ENCODE results near the gene DNAJC5. TPM values are rescaled to one million over a fixed set of nuclear protein-coding genes. Genes with fewer than 3 reads are reported as not detected.

Gene DNAJC5
- total and polyA plus RNA-seq, 2 experiments from 2014 or later = 7.1 to 33.5 TPM

- TF ChIP-seq ZNF462 (CRISPR knock-in tag; IDR thresholded peaks at IDR 0.05) = no peak
- no peak for TF ChIP-seq EZH2 (IDR thresholded peaks at IDR 0.05; ENCODE audit: low read depth, unreplicated experiment)
- no peak for TF ChIP-seq POLR2AphosphoS5 (IDR thresholded peaks at IDR 0.05; ENCODE audit: low read depth)
- TF ChIP-seq CREB1 (CRISPR knock-in tag; IDR thresholded peaks at IDR 0.05; ENCODE audit: low read depth) = no peak
- no peak for TF ChIP-seq STAT1 (IDR thresholded peaks at IDR 0.05; ENCODE audit: unreplicated experiment)
- no peak for TF ChIP-seq ETS1 (IDR thresholded peaks at IDR 0.05)
- no peak for TF ChIP-seq EZH2phosphoT487 (IDR thresholded peaks at IDR 0.05; ENCODE audit: unreplicated experiment)
- TF ChIP-seq ZNF114 (CRISPR knock-in tag; IDR thresholded peaks at IDR 0.05) = no peak
- TF ChIP-seq JUNB (IDR thresholded peaks at IDR 0.05; ENCODE audit: unreplicated experiment) = no peak
- TF ChIP-seq CTCF (conservative IDR thresholded peaks at IDR 0.05; ENCODE audit: low read depth in 2 of 2) = no peak
These were observed 63.5 kb downstream of the DNAJC5 start (continued) for GRCh38 chr20:63958471-63958870.
